ENCODE results near the gene PNLDC1. TPM values are rescaled to one million over a fixed set of nuclear protein-coding genes. Genes with fewer than 3 reads are reported as not detected.

PNLDC1 gene
- total and polyA plus RNA-seq, 2 experiments from 2014 or later: not detected

GRCh38 chr6:159759645-159760044, 40.4 kb upstream of the PNLDC1 start:
- Mint-ChIP-seq H3K4me1 (peaks cover 34% of the 10 kb centered on the region), H3K4me3 (peak overlapping the region; percentile 25), H3K9me3 (no peaks in the 10 kb centered on the region; the same call in 2 of the 3 replicates), H3K27ac (peak overlapping the region; percentile 37), H3K27me3 (ENCODE audit: insufficient read depth, low read depth, poor library complexity) (peaks cover 20% of the 10 kb centered on the region), H3K36me3 (ENCODE audit: low read depth) (peaks cover 70% of the 10 kb centered on the region)
- Histone ChIP-seq H4K20me1 (replicated peaks; ENCODE audit: insufficient read depth) (0 out of 2 replicates have a peak, but pooled peaks cover 7% of the 10 kb centered on the region), H3K4me1 (ENCODE audit: insufficient read depth) (peaks cover 18% of the 10 kb centered on the region), H2AFZ (no peak overlapping the region), H3K27ac (ENCODE audit: low read depth) (peak overlapping the region; percentile 75), H3K4me2 (peak overlapping the region; percentile 0), H3F3A (replicated peaks; ENCODE audit: low read depth) (peaks cover 5% of the 10 kb centered on the region), H3K27me3 (ENCODE audit: insufficient read depth) (no peaks in the 10 kb centered on the region), H3K79me2 (replicated peaks; ENCODE audit: insufficient read depth) (peaks cover 26% of the 10 kb centered on the region), H3K4me3 (no peak overlapping the region), H3K9me2 (ENCODE audit: insufficient read depth) (no peaks in the 10 kb centered on the region), H3K36me3 (ENCODE audit: insufficient read depth) (peaks cover 34% of the 10 kb centered on the region; the same call in 1 of the 2 replicates)
- DNase-seq (ENCODE audit: low spot score) (no peak), ATAC-seq (no peak)
- TF ChIP-seq POLR2AphosphoS5 (IDR thresholded peaks at IDR 0.05; ENCODE audit: low read depth) (no peak), CREB1 (CRISPR knock-in tag; IDR thresholded peaks at IDR 0.05; ENCODE audit: low read depth) (no peak), ZNF114 (CRISPR knock-in tag; IDR thresholded peaks at IDR 0.05) (no peak), ETS1 (IDR thresholded peaks at IDR 0.05) (no peak), JUNB (IDR thresholded peaks at IDR 0.05; ENCODE audit: unreplicated experiment) (no peak), ZNF462 (CRISPR knock-in tag; IDR thresholded peaks at IDR 0.05) (no peak), REST (IDR thresholded peaks at IDR 0.05; ENCODE audit: unreplicated experiment) (no peak), ZNF331 (CRISPR knock-in tag; IDR thresholded peaks at IDR 0.05; ENCODE audit: low read depth) (no peak)

Data from GM23338 (cell line).